HG02973 (cell line): ENCODE data around the gene PSMA6.
"Not testable (repeated sequence)": the region's sequence is repeated elsewhere in the genome, so short reads cannot be mapped to it uniquely, and the experiment has no call there.

Experiments used
- ATAC-seq: cut with Tn5 transposase; IDR thresholded peaks from one replicate; pipeline ENCODE4 v1.9.1; 2021; ENCODE audit warnings: moderate library complexity; ENCODE audit not compliant: unreplicated experiment

Gene PSMA6

GRCh38 chr14:35292051-35292769 is at the start of gene PSMA6:
Gene PSMA6 (plus strand): TSS chr14:35292382. CDS start chr14:35292477, 95 bp downstream.
- peak; percentile 78 for ATAC-seq

- no peak for ATAC-seq
Observed at GRCh38 chr14:35242599-35243311, 49.4 kb upstream of the PSMA6 start.

- ATAC-seq, result no peak
Observed at GRCh38 chr14:35243956-35244355, 48.2 kb upstream of the PSMA6 start.

- no peak for ATAC-seq
Observed at GRCh38 chr14:35244542-35244941, 47.6 kb upstream of the PSMA6 start.

GRCh38 chr14:35245051-35245450 is 47.1 kb upstream of the PSMA6 start:
- no peak for ATAC-seq

GRCh38 chr14:35247777-35248475 is 44.3 kb upstream of the PSMA6 start:
- ATAC-seq, result no peak

- ATAC-seq, result no peak
Observed at GRCh38 chr14:35248476-35248788, 43.8 kb upstream of the PSMA6 start.

- ATAC-seq, result no peak
Observed at GRCh38 chr14:35250319-35250718, 41.9 kb upstream of the PSMA6 start.

- no peak for ATAC-seq
Observed at GRCh38 chr14:35252451-35252868, 39.7 kb upstream of the PSMA6 start.

- ATAC-seq, result not testable (repeated sequence)
Observed at GRCh38 chr14:35253056-35253455, 39.1 kb upstream of the PSMA6 start.

- not testable (repeated sequence) for ATAC-seq
Observed at GRCh38 chr14:35254034-35254622, 38.1 kb upstream of the PSMA6 start.

GRCh38 chr14:35254736-35255135 is 37.4 kb upstream of the PSMA6 start:
- no peak for ATAC-seq

GRCh38 chr14:35255711-35256110 is 36.5 kb upstream of the PSMA6 start:
- ATAC-seq, result no peak

GRCh38 chr14:35257809-35258208 is 34.4 kb upstream of the PSMA6 start:
- ATAC-seq, result no peak

- ATAC-seq, result no peak
Observed at GRCh38 chr14:35258420-35258819, 33.8 kb upstream of the PSMA6 start.

- no peak for ATAC-seq
Observed at GRCh38 chr14:35261774-35262173, 30.4 kb upstream of the PSMA6 start.

GRCh38 chr14:35262436-35262835 is 29.7 kb upstream of the PSMA6 start:
- no peak for ATAC-seq

- no peak for ATAC-seq
Observed at GRCh38 chr14:35268946-35269345, 23.2 kb upstream of the PSMA6 start.

- ATAC-seq, result no peak
Observed at GRCh38 chr14:35274805-35275204, 17.4 kb upstream of the PSMA6 start.

- ATAC-seq, result no peak
Observed at GRCh38 chr14:35277179-35277578, 15.0 kb upstream of the PSMA6 start.

- ATAC-seq, result no peak
Observed at GRCh38 chr14:35279369-35279768, 12.8 kb upstream of the PSMA6 start.

- no peak for ATAC-seq
Observed at GRCh38 chr14:35281341-35281740, 10.8 kb upstream of the PSMA6 start.
